Measurements from ENCODE around the gene RALGDS.

Gene RALGDS

GRCh38 chr9:133050142-133050541 lies 70.9 kb downstream of the RALGDS start:
- no peak for DNase-seq (ENCODE audit: extremely low spot score)
- no peak for TF ChIP-seq CTCF (IDR thresholded peaks at IDR 0.05; ENCODE audit: control extremely low read depth, extremely low read depth, low read depth, missing control alignments)
- POLR2A ChIA-PET: no interaction called here
- CTCF ChIA-PET: interaction anchor here (1.1 to 2.8 kb wide), 5 partner anchors 9 to 109 kb away, joined by 3 to 16 read pairs (median 4); no protein-coding TSS in a partner anchor

GRCh38 chr9:133049043-133049442 lies 72.0 kb downstream of the RALGDS start:
- CTCF ChIA-PET: interaction anchor here (0.9 to 2.8 kb wide), 6 partner anchors 11 to 100 kb away, joined by 3 to 16 read pairs (median 4); no protein-coding TSS in a partner anchor
- POLR2A ChIA-PET: interaction anchor here (0.5 kb wide), 1 partner anchor 19 kb away, joined by 3 read pairs; the partner anchor contains the start of gene GTF3C5
- no peak for DNase-seq (ENCODE audit: extremely low spot score)
- TF ChIP-seq CTCF (IDR thresholded peaks at IDR 0.05; ENCODE audit: control extremely low read depth, extremely low read depth, low read depth, missing control alignments): no peak

GRCh38 chr9:133048595-133048994 lies 72.4 kb downstream of the RALGDS start:
- peak; percentile 56 for DNase-seq (ENCODE audit: extremely low spot score)
- ChIA-PET POLR2A (interaction anchor here (0.5 kb wide), 1 partner anchor 18 kb away, joined by 3 read pairs; the partner anchor contains the start of gene GTF3C5), CTCF (interaction anchor here (0.9 to 2.8 kb wide), 6 partner anchors 11 to 100 kb away, joined by 3 to 16 read pairs (median 4); no protein-coding TSS in a partner anchor)
- TF ChIP-seq CTCF (IDR thresholded peaks at IDR 0.05; ENCODE audit: control extremely low read depth, extremely low read depth, low read depth, missing control alignments): peak; percentile 51
